ENCODE measurements around the gene DNAH17. TPM values are rescaled to one million over a fixed set of nuclear protein-coding genes. Genes with fewer than 3 reads are reported as not detected.

DNAH17 gene
- total RNA-seq, 1 donor from 2014 or later = 0.25 TPM

GRCh38 chr17:78450696-78451345, 126.4 kb downstream of the DNAH17 start:
- TF ChIP-seq, protein P1, sequence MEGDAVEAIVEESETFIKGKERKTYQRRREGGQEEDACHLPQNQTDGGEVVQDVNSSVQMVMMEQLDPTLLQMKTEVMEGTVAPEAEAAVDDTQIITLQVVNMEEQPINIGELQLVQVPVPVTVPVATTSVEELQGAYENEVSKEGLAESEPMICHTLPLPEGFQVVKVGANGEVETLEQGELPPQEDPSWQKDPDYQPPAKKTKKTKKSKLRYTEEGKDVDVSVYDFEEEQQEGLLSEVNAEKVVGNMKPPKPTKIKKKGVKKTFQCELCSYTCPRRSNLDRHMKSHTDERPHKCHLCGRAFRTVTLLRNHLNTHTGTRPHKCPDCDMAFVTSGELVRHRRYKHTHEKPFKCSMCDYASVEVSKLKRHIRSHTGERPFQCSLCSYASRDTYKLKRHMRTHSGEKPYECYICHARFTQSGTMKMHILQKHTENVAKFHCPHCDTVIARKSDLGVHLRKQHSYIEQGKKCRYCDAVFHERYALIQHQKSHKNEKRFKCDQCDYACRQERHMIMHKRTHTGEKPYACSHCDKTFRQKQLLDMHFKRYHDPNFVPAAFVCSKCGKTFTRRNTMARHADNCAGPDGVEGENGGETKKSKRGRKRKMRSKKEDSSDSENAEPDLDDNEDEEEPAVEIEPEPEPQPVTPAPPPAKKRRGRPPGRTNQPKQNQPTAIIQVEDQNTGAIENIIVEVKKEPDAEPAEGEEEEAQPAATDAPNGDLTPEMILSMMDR (IDR thresholded peaks at IDR 0.05; ENCODE audit: insufficient read depth, low read length, poor library complexity, severe bottlenecking) = no peak
- H3K4me3 ChIP-seq (ENCODE audit: low read depth, low read length) = no peak overlapping the region
- no peak for DNase-seq (ENCODE audit: low read depth)
- peaks cover 3% of the 10 kb centered on the region for H3K27me3 ChIP-seq (ENCODE audit: control insufficient read depth, insufficient read depth, low read length)
- no peaks in the 10 kb centered on the region for H3K36me3 ChIP-seq (ENCODE audit: control insufficient read depth, insufficient read depth, low read length)

GRCh38 chr17:78449983-78450595, 127.1 kb downstream of the DNAH17 start:
- peaks cover 3% of the 10 kb centered on the region for H3K27me3 ChIP-seq (ENCODE audit: control insufficient read depth, insufficient read depth, low read length)
- H3K4me3 ChIP-seq (ENCODE audit: low read depth, low read length) = no peak overlapping the region
- DNase-seq (ENCODE audit: low read depth) = no peak
- TF ChIP-seq, protein P1 (IDR thresholded peaks at IDR 0.05; ENCODE audit: insufficient read depth, low read length, poor library complexity, severe bottlenecking) = no peak
- H3K36me3 ChIP-seq (ENCODE audit: control insufficient read depth, insufficient read depth, low read length) = no peaks in the 10 kb centered on the region

GRCh38 chr17:78448356-78448993, 128.7 kb downstream of the DNAH17 start:
- TF ChIP-seq, protein P1 (IDR thresholded peaks at IDR 0.05; ENCODE audit: insufficient read depth, low read length, poor library complexity, severe bottlenecking) = peak; percentile 17
- H3K4me3 ChIP-seq (ENCODE audit: low read depth, low read length) = no peak overlapping the region
- no peak for DNase-seq (ENCODE audit: low read depth)
- peaks cover 3% of the 10 kb centered on the region for H3K27me3 ChIP-seq (ENCODE audit: control insufficient read depth, insufficient read depth, low read length)
- H3K36me3 ChIP-seq (ENCODE audit: control insufficient read depth, insufficient read depth, low read length) = no peaks in the 10 kb centered on the region

DNA sequence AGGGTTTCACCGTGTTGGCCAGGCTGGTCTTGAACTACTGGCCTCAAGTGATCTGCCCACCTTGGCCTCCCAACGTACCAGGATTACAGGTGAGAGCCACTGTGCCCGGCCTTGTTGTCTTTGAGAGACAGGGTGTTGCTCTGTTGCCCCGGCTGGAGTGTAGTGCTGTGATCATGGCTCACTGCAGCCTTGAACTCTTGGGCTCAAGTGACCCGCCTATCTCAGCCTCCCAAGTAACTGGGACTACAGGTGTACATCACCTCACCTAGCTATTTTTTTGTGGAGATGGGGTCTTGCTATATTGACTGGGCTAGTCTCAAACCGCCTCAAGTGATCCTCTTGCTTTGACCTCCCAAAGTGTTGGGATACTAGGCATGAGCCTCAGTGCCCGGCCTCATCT, 130.4 kb downstream of the DNAH17 start:
- no peak for DNase-seq (ENCODE audit: low read depth)
- TF ChIP-seq, protein P1 (IDR thresholded peaks at IDR 0.05; ENCODE audit: insufficient read depth, low read length, poor library complexity, severe bottlenecking) = no peak
- H3K4me3 ChIP-seq (ENCODE audit: low read depth, low read length) = no peak overlapping the region
- no peaks in the 10 kb centered on the region for H3K36me3 ChIP-seq (ENCODE audit: control insufficient read depth, insufficient read depth, low read length)
- H3K27me3 ChIP-seq (ENCODE audit: control insufficient read depth, insufficient read depth, low read length) = peaks cover 8% of the 10 kb centered on the region

DNA sequence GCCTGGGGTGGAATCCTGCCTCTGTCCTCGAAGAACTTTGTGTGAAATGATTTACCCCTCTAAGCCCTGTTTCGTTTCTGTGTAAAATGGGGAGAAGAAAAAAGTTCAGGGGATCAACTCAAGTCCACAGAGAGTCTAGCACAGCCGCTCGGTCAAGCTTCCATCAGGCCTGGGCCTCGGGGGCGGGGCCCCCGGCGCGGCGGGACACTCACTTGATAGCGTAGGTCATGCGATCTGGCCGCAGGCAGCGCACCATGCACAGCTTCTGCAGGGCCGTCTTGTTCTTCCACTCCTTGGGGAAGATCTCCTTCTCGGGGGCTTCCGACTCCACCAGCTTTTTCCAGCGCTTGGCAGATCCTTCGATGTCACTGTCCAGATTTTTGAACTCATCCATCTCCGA, 132.8 kb downstream of the DNAH17 start:
- DNase-seq (ENCODE audit: low read depth) = no peak
- H3K27me3 ChIP-seq (ENCODE audit: control insufficient read depth, insufficient read depth, low read length) = peaks cover 5% of the 10 kb centered on the region
- no peak overlapping the region for H3K4me3 ChIP-seq (ENCODE audit: low read depth, low read length)
- no peaks in the 10 kb centered on the region for H3K36me3 ChIP-seq (ENCODE audit: control insufficient read depth, insufficient read depth, low read length)
- TF ChIP-seq, protein P1 (IDR thresholded peaks at IDR 0.05; ENCODE audit: insufficient read depth, low read length, poor library complexity, severe bottlenecking) = no peak
